Activated CD8-positive, alpha-beta memory T cell treated with anti-CD3 and anti-CD28 coated beads for 1 hour (primary cell): Measurements from ENCODE around the gene TMPRSS13.
"Not testable (repeated sequence)": the region's sequence is repeated elsewhere in the genome, so short reads cannot be mapped to it uniquely, and the experiment has no call there.

ENCODE experiments used
- DNase-seq, 2 donors: peaks; one replicate each; pipeline ENCODE4 v3.0.0-alpha.2; 2020; ENCODE audit warnings: low read depth in 1 of 2; ENCODE audit errors: extremely low read depth in 1 of 2

The TMPRSS13 gene

GRCh38 chr11:117874253-117874909 is 54.8 kb downstream of the TMPRSS13 start:
- DNase-seq, result no peak

DNA sequence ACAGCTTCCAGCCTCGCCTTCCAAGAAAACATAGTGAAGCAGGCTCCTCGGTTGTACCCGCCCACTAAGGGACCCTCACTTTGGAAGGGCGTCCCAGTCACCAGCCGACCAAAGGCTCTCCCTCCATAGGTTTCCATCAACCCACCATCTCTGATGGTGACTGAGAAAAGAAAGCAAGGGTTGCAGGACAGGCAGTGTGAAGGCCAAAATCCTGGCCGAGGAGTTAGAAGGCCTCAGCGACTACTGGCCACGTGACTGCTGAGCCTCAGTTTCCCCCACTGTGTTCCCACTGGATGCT is 55.4 kb downstream of the TMPRSS13 start:
- no peak for DNase-seq

- no peak for DNase-seq
Measured at GRCh38 chr11:117872975-117873827, 56.0 kb downstream of the TMPRSS13 start.

- DNase-seq, result no peak
Measured at GRCh38 chr11:117872420-117872961, 56.7 kb downstream of the TMPRSS13 start.

GRCh38 chr11:117871784-117872183 is 57.4 kb downstream of the TMPRSS13 start:
- no peak for DNase-seq

DNA sequence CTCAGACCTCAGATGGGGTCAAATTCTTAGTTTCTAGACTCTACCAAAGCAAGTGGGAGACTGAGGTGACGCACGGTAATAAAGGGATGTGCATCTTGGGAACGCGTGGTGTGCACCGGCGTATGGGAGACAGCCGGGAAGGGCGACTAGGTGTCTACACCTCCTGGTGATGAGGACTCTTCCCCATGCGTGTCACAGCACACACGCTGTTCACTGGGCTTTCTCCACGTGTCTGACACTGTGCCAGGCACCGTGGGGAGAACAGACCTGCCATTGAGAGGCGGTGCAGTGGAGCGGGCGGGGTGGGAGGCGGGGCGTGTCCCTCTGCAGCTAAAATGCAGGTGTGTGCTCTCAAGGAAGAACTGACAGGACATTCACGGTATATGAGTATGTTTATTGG is 58.0 kb downstream of the TMPRSS13 start:
- no peak for DNase-seq

DNA sequence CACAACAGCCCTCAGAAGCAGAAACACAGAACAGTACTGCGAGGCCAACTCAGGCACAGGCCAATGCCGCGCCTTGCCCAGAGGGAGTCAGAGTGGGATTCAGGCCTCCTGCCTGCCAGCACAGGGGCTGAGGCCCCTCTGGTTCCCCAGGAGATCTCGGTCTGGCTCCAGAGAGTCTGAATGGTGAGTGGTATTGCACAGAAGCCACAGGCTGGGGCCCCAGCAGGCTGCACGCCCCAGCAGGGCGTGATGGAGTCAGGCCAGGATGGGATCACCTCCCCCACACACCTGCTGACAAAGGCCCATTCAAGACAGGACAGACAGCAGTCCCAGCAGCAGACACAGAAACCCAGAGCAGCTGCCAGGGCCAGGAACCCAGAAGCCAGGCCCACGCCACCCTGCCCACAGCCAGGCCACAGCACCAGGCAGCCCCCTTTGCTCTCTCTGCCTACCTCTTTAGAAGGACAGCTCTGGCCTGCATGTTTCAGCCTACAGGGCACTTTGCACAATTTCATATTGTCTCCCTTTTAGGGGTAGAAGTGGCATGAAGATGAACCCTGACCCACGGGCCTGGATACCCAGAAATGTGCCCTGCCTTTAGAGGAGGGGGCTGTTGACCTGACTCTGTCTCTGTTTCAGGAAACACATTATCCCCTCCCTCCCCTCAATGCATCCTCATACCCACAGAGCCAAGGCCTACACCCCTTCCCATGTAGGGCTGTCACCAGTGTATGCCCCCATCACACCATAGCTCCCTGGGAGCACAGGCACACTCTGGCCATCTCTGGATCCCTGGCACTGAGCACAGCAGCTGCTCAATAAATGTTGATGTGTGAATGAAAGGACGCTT is 58.9 kb downstream of the TMPRSS13 start:
- no peak for DNase-seq

DNA sequence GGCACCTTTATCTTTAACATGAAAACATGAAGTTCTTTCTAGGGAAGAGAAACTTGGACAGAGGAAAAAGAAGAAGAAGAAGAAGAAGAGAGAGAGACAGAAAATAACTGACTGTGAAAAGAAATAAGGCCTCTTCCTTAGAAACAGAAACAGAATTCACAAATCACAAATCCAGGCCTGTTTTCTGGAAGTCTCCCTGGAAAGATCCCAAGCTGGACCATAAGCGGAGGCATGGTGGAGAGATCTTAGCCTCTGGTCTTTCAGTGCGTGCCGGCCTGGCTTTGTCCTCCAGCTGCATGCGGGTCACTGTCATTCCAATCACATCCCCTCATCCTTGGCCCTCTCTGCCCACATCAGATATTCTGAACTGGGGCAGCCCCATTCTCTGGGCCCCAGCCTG is 59.6 kb downstream of the TMPRSS13 start:
- no peak for DNase-seq

DNA sequence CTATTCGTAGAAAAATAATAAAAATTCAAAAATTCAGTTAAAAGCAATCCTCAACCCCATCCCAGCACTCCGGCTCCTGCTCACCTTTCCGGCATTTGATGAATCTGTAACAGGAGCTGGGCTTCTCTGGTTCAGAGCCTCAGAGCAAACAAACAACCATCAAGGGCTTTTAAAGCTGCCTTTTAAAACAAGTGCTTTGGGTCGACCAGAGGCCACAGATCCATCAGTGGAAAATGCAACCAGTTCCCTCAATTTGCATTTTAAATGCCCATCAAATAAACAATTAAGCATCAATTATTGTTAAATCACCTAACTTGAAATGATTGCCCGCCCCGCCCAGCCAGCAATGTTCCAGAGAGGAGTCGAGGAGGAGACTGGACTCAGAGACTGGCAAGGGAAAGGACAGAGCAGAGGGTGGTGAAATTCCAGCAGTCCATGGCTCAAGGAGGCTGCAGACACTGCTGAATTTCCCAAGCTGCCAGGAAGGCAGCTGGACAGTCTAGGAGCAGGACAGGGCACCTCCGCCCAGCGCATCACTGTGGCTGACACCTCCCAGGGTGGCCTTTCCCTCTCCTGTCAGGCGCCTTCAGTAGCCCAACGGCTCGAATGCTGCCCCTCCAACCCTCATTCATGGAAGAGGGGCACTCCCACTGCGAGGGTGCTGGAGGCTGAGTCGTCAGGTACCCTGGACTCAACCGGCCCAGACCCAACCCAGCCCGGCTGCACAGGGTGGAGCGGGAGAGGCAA is 60.2 kb downstream of the TMPRSS13 start:
- DNase-seq, result no peak

DNA sequence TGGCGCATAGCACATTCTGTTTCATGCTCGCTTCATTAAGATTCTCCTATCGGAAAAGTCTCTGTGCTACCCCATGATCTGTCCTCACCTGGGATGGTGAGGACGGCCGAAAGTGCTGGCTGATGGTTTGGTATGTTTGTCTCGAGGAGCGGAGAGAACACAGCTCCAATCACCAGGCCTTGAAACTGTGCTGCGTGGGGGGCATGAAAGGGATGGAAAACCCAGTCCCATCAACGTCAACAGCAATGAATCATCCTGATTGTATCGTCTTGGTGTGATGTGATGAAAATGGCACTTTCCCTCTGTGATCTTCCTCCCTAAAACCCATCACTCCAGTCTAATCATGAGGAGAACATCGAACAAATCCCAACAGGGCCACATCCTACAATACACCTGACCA is 61.1 kb downstream of the TMPRSS13 start:
- DNase-seq, result no peak

DNA sequence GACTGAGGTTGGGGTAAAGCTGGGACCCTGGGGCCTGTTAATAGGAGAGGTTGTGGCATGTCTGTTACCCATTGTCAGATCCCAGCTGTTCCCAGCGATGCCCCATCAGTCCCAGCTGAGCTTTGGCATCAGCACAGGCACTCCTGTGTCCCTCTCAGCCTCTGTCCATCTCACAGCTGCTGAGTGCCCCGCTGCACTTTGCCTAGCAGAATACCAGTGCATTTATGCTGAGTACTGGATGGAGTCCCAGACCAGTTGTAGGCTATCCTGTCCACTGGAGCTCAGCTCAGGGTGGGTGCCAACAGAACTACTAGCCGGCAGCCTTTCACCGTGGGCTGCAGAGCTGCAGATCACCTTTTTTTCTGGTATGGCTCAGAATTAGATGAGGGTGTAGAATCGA is 62.7 kb downstream of the TMPRSS13 start:
- DNase-seq, result no peak

- DNase-seq, result not testable (repeated sequence)
Measured at GRCh38 chr11:117865546-117865945, 63.7 kb downstream of the TMPRSS13 start.

DNA sequence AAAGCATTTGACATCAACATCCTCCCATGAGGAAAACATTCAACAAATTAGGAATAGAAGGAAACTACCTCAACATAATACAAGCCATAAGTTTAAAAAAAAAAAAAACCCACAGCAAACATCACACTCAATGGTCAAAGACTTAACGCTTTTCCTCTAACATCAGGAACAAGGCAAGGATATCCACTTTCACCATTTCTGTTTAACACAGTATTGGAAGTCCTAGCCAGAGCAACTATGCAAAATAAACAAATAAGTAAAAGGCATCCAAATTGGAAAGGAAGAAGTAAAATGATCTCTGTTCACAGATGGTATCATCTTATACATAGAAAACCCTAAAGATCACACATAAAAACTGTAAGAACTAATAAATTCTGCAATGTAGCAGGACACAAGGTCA is 65.8 kb downstream of the TMPRSS13 start:
- no peak for DNase-seq

GRCh38 chr11:117862753-117863152 is 66.4 kb downstream of the TMPRSS13 start:
- DNase-seq, result no peak

- no peak for DNase-seq
Measured at GRCh38 chr11:117862019-117862725, 67.0 kb downstream of the TMPRSS13 start.

DNA sequence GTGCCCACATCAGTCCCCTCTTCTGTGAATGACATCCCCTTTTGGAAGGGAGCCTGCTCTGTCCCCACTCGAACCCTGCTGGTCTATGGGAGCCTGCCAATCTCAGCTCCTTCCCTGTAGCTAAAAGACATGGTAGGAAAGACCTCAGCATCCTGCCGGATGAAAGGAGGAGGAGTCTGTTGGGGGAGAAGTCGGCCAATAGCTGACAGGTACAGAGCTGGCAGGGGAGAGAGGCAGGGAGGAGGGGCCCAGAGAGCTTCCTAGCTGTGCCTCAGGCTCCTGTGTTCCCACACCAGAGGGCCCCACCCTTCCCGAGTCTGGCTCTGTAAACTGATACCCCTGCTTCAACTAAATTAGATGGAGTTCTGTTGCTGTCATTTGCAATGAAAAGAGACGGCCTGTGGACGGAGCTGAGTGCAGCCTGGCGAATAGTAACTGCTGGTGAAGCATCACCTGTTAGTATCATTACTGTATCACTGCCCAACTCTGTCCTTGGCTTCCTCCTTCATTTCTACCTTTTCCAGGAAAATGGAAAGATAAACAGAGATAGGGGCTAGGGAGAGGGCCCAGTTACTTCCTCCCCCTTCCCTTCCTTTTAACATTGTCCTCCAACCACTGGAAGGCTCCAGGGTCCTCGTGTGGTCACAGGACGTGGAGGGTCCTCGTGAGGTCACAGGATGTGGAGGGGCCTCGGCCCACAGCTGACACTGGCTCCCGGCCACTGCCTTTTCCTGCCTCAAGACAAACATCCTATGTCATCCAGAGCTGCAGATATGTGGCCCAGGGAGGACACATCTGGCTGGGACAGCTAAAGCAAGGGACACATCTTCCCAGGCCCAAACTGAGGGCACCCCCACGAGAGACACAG is 67.8 kb downstream of the TMPRSS13 start:
- DNase-seq, result no peak

- DNase-seq, result no peak
Measured at GRCh38 chr11:117860139-117860538, 69.1 kb downstream of the TMPRSS13 start.

DNA sequence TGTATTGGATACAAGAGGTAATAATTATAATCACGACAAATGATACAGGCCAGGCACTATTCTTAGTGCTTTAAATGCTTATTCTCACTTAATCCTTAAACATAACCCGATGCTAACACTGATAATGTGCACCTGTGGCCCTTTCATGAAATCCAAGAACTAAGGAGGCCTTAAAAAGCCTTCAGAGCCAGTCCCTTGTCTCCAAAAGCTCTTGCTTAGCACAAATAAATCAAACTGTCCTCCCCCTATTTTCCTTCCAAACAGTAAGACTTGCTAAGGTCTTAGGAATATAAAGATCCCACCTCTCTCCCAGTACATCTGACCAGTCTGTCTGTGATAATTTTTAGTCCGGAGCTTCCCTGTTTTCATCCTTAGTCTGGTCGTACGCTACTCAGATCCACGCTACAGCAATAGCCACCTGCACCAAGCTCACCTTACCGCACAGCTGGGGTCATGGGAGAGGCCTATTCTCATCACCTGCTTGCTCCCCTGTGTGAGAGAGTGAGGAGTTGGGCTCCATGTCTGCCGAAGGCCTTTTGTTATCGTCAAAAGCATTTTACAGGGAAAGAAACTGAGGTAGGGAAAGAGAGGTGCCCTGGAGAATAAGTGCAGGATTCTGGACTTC is 69.6 kb downstream of the TMPRSS13 start:
- DNase-seq, result no peak

GRCh38 chr11:117859061-117859460 is 70.1 kb downstream of the TMPRSS13 start:
- DNase-seq, result no peak
